Cardiac muscle cell (in vitro differentiated cells and primary cell): ENCODE data around the gene ZW10. TPM values are rescaled to one million over a fixed set of nuclear protein-coding genes. Genes with fewer than 3 reads are reported as not detected.

ENCODE experiments used
- DNase-seq, 2 donors: peaks; one replicate each; pipeline versions ENCODE4 v3.0.0 to v3.0.0-alpha.2; 2010 to 2017; ENCODE audit warnings: low read depth in 1 of 2, low spot score in 1 of 2
- H3K27ac ChIP-seq: fragments of 200-600 bp; sonication (generic); 2 replicates; pipeline ENCODE4 v1.5.1; 2016
- H3K27me3 ChIP-seq: fragments of 200-600 bp; sonication (generic); 2 replicates; pipeline ENCODE4 v1.6.0; 2016; ENCODE audit warnings: control low read depth
- H3K36me3 ChIP-seq: fragments of 200-600 bp; sonication (generic); 2 replicates; pipeline ENCODE4 v1.5.1; 2016; ENCODE audit warnings: control low read depth
- H3K4me1 ChIP-seq: fragments of 200-600 bp; sonication (generic); 2 replicates; pipeline ENCODE4 v1.8.1; 2017; ENCODE audit warnings: low read depth, mild to moderate bottlenecking, mixed run types
- H3K4me3 ChIP-seq: fragments of 200-600 bp; sonication (generic); 2 replicates; pipeline ENCODE4 v1.5.1; 2016; ENCODE audit warnings: mild to moderate bottlenecking
- H3K9me3 ChIP-seq: fragments of 200-600 bp; sonication (generic); 2 replicates; pipeline ENCODE4 v1.5.1; 2017; ENCODE audit warnings: low read depth, mild to moderate bottlenecking, control low read depth
- polyA plus RNA-seq: library from polyadenylated mRNA; unstranded; fragments of >200 nt; fragmentation: Nextera tagmentation; extraction: Ambion mirVana; gene quantifications from 2 replicates; pipeline ENCODE4 v1.2.1, GENCODE V29; 2016
- total RNA-seq: library from RNA; depleted of rRNA; stranded (reverse); fragments of >200 nt; gene quantifications from 2 replicates; pipeline ENCODE4 v1.2.3, GENCODE V29; 2016
- TF ChIP-seq, protein P1 (sequence below): IDR thresholded peaks from 2 replicates; pipeline ENCODE4 v1.5.1; 2012; ENCODE audit warnings: low read depth, mild to moderate bottlenecking, low read length

ZW10 gene
- total and polyA plus RNA-seq, 2 experiments from 2014 or later: 9.3 to 14.7 TPM

DNA sequence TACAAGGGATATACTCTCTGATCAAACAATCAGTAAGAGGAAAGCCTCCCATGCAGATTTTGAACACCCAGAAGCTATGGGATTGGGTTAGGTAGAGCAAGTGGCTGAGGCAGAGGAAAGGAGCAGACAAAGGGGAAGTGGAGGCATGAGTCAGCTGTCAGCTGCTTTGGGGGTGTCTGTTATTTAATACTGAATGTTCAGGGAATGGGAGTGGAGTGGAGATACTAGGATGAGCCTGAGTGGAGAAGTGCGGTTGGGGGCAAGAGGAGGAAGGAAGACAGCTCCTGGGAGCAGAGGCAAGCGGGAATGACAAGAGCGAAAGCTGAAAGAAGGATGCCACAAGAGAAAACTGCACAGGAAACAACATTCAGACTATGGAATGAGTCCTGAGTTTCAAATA, 44.7 kb downstream of the ZW10 start:
- DNase-seq: no peak
- Histone ChIP-seq H3K9me3 (no peaks in the 10 kb centered on the region), H3K4me3 (no peak overlapping the region), H3K36me3 (peaks cover 7% of the 10 kb centered on the region), H3K27me3 (no peaks in the 10 kb centered on the region), H3K27ac (no peak overlapping the region), H3K4me1 (no peaks in the 10 kb centered on the region)
- TF ChIP-seq, protein P1, sequence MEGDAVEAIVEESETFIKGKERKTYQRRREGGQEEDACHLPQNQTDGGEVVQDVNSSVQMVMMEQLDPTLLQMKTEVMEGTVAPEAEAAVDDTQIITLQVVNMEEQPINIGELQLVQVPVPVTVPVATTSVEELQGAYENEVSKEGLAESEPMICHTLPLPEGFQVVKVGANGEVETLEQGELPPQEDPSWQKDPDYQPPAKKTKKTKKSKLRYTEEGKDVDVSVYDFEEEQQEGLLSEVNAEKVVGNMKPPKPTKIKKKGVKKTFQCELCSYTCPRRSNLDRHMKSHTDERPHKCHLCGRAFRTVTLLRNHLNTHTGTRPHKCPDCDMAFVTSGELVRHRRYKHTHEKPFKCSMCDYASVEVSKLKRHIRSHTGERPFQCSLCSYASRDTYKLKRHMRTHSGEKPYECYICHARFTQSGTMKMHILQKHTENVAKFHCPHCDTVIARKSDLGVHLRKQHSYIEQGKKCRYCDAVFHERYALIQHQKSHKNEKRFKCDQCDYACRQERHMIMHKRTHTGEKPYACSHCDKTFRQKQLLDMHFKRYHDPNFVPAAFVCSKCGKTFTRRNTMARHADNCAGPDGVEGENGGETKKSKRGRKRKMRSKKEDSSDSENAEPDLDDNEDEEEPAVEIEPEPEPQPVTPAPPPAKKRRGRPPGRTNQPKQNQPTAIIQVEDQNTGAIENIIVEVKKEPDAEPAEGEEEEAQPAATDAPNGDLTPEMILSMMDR: no peak

DNA sequence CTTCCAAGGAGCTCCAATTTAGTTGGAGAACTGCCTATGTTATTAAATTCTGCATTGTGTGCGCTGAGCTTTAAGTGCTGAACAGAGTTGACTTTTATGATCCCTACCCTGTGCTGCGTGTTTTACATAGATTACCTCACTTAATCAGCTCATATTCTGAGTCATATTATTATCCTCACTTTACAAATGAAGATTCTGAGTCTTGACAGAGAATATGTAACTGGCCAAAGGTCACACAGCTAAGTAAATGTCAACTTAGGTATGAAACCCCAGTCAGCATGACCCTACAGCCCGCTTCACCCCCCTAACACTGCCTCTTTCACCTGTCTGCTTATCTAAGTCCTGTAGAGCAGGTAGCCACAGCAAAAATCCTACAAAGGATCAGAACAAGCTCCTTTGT, 47.6 kb downstream of the ZW10 start:
- Histone ChIP-seq H3K9me3 (no peaks in the 10 kb centered on the region), H3K27me3 (no peaks in the 10 kb centered on the region), H3K27ac (no peak overlapping the region), H3K4me1 (no peaks in the 10 kb centered on the region), H3K4me3 (no peak overlapping the region), H3K36me3 (no peaks in the 10 kb centered on the region)
- TF ChIP-seq, protein P1: no peak
- no peak for DNase-seq

DNA sequence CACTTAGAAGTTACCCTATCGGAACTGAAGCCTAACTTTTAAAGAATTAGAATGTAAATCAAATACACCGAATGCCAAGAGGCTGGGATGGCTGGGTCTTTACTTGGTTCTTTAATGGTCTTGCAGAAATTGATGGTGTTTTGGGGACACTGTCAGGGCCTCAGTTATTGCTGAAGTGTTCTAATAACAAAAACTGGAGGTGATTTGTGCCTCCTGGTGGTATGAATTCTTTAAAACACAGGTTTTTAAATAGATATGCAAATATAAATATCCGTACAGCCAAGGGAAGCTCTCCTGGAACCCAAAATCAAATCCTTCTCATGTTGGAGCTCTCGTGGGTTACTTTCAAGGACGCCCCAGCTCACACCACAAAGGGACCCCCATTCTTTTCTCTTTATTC, 48.1 kb downstream of the ZW10 start:
- TF ChIP-seq, protein P1: no peak
- no peak for DNase-seq
- no peak overlapping the region for H3K4me3 ChIP-seq
- no peaks in the 10 kb centered on the region for H3K36me3 ChIP-seq
- H3K4me1 ChIP-seq: no peaks in the 10 kb centered on the region
- no peaks in the 10 kb centered on the region for H3K9me3 ChIP-seq
- H3K27ac ChIP-seq: no peak overlapping the region
- no peaks in the 10 kb centered on the region for H3K27me3 ChIP-seq

DNA sequence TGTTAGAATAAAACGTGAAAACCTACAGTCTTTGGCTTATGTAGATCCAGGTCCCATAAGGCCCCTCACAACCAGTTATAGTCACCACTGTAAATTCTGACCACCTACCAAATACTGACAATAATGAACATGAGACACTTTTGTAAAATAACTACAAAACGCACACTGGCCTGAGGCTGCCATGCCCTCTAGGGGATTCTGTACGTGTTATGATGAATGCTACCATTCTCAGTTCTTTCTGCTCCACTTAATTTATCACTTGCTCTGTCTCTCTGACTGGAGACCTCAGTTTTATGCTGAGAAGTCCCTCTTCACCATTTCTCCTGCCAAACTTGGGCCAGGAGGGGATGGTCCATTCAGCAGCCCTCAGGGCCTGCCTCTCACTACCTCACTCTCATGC, 48.7 kb downstream of the ZW10 start:
- H3K27me3 ChIP-seq: no peaks in the 10 kb centered on the region
- H3K36me3 ChIP-seq: no peaks in the 10 kb centered on the region
- H3K4me1 ChIP-seq: no peaks in the 10 kb centered on the region
- H3K4me3 ChIP-seq: no peak overlapping the region
- H3K9me3 ChIP-seq: no peaks in the 10 kb centered on the region
- no peak for DNase-seq
- H3K27ac ChIP-seq: no peak overlapping the region
- TF ChIP-seq, protein P1: no peak

DNA sequence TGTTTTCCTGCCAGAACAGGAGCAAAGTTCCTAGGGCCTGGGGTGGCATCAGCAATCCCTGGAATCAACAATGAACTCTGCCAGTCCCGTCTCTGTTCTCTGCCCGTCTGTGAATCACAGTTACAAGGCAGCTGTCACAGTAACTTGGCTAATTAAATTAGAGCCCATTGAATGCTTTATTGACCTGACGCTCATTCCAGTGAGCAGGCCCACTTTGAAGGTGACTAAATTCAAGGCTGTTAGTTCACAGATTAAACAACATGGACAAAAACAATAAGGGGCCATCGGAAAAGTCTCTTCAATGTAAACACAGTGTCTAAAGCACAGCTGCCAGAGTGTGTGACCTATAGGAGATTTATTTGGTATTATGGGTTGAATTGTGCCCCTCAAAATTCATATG, 49.7 kb downstream of the ZW10 start:
- DNase-seq: no peak
- H3K4me1 ChIP-seq: no peaks in the 10 kb centered on the region
- no peaks in the 10 kb centered on the region for H3K27me3 ChIP-seq
- no peak overlapping the region for H3K4me3 ChIP-seq
- TF ChIP-seq, protein P1: no peak
- H3K27ac ChIP-seq: no peak overlapping the region
- no peaks in the 10 kb centered on the region for H3K9me3 ChIP-seq
- no peaks in the 10 kb centered on the region for H3K36me3 ChIP-seq

DNA sequence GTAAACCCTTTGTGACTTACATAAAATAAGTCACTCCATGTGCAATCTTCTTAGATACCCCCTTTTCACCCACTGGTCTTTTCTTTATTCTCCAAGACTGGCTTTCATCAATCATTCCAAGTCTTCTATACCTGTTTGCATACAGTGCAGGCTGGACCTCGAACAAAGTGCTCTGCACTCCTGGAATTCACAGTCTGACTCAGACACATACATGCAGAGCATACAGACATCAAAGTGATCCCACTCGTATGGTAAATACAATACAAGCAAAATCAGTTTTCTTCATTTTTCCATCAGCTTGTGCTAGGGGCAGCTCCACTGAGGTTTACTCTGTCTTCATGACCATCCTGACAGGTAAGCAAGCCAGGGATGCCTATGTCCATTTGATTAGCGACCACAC, 50.6 kb downstream of the ZW10 start:
- TF ChIP-seq, protein P1: no peak
- DNase-seq: no peak
- no peak overlapping the region for H3K4me3 ChIP-seq
- no peak overlapping the region for H3K27ac ChIP-seq
- H3K9me3 ChIP-seq: no peaks in the 10 kb centered on the region
- no peaks in the 10 kb centered on the region for H3K27me3 ChIP-seq
- no peaks in the 10 kb centered on the region for H3K4me1 ChIP-seq
- no peaks in the 10 kb centered on the region for H3K36me3 ChIP-seq
